PC-9 (cell line): Measurements from ENCODE around the gene MAT2A.

Source experiments
- CTCF ChIP-seq: fragments of 200-600 bp; sonication (generic); conservative IDR thresholded peaks from 2 replicates; pipeline ENCODE4 v1.6.1; 2017; ENCODE audit warnings: mixed run types, antibody characterized with exemption, mild to moderate bottlenecking, moderate library complexity
- EZH2 ChIP-seq: fragments of 200-600 bp; sonication (generic); IDR thresholded peaks from 2 replicates; pipeline ENCODE4 v1.8.0; 2017; ENCODE audit warnings: antibody characterized with exemption, low read depth

GRCh38 chr2:85588645-85589044, 49.7 kb downstream of the MAT2A start:
- TF ChIP-seq CTCF (no peak), EZH2 (no peak)
